ENCODE measurements around the gene PAX8.

Gene PAX8

GRCh38 chr2:113233593-113234550 lies 44.8 kb downstream of the PAX8 start:
- Histone ChIP-seq H3K27ac (ENCODE audit: low read depth, low read length) (no peak overlapping the region), H3K9me2 (replicated peaks; ENCODE audit: control insufficient read depth, low read length) (no peaks in the 10 kb centered on the region), H3K4me3 (ENCODE audit: low read length) (no peak overlapping the region), H3K36me3 (ENCODE audit: control insufficient read depth, low read length) (no peaks in the 10 kb centered on the region), H3K27me3 (ENCODE audit: control insufficient read depth, low read length) (no peaks in the 10 kb centered on the region), H4K20me1 (ENCODE audit: control insufficient read depth, insufficient read depth, low read depth, low read length) (no peaks in the 10 kb centered on the region), H3K79me2 (ENCODE audit: control insufficient read depth, low read length) (no peaks in the 10 kb centered on the region), H3F3A (ENCODE audit: control insufficient read depth, insufficient read depth) (no peaks in the 10 kb centered on the region), H3K9me3 (ENCODE audit: control insufficient read depth, insufficient read depth, low read length) (no peaks in the 10 kb centered on the region), H3K4me2 (ENCODE audit: low read length) (no peak overlapping the region), H3K4me1 (ENCODE audit: control insufficient read depth, low read length) (no peaks in the 10 kb centered on the region)
- no peak for TF ChIP-seq EZH2phosphoT487 (IDR thresholded peaks at IDR 0.05; ENCODE audit: borderline replicate concordance, low read length)
- TF ChIP-seq, protein P1, sequence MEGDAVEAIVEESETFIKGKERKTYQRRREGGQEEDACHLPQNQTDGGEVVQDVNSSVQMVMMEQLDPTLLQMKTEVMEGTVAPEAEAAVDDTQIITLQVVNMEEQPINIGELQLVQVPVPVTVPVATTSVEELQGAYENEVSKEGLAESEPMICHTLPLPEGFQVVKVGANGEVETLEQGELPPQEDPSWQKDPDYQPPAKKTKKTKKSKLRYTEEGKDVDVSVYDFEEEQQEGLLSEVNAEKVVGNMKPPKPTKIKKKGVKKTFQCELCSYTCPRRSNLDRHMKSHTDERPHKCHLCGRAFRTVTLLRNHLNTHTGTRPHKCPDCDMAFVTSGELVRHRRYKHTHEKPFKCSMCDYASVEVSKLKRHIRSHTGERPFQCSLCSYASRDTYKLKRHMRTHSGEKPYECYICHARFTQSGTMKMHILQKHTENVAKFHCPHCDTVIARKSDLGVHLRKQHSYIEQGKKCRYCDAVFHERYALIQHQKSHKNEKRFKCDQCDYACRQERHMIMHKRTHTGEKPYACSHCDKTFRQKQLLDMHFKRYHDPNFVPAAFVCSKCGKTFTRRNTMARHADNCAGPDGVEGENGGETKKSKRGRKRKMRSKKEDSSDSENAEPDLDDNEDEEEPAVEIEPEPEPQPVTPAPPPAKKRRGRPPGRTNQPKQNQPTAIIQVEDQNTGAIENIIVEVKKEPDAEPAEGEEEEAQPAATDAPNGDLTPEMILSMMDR (IDR thresholded peaks at IDR 0.05; ENCODE audit: low read depth, low read length, poor library complexity, severe bottlenecking): no peak

DNA sequence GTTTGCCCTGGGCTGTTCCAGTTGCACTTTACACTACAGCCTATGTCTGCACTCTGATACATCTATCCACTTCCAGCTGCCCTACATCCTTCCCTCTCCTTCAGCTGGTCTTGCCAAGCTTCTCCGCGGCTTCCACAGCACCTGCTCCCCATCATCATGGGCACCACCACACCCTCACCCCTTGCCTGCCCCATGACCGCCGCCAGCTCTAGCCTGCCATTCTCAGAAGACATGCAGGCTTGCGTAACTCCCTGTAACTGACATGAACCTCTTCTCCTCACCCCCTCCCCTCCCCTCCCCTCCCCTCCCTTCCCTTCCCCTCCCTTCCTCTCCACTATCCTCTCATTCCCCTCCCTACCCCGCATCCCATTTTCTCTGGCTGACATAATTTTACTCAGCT lies 46.0 kb downstream of the PAX8 start:
- Histone ChIP-seq H3K27ac (ENCODE audit: low read depth, low read length) (no peak overlapping the region), H3K4me3 (ENCODE audit: low read length) (no peak overlapping the region), H4K20me1 (ENCODE audit: control insufficient read depth, insufficient read depth, low read depth, low read length) (no peaks in the 10 kb centered on the region), H3K36me3 (ENCODE audit: control insufficient read depth, low read length) (no peaks in the 10 kb centered on the region), H3K4me1 (ENCODE audit: control insufficient read depth, low read length) (no peaks in the 10 kb centered on the region), H3K27me3 (ENCODE audit: control insufficient read depth, low read length) (no peaks in the 10 kb centered on the region), H3F3A (ENCODE audit: control insufficient read depth, insufficient read depth) (no peaks in the 10 kb centered on the region), H3K79me2 (ENCODE audit: control insufficient read depth, low read length) (no peaks in the 10 kb centered on the region), H3K9me2 (replicated peaks; ENCODE audit: control insufficient read depth, low read length) (no peaks in the 10 kb centered on the region), H3K9me3 (ENCODE audit: control insufficient read depth, insufficient read depth, low read length) (no peaks in the 10 kb centered on the region), H3K4me2 (ENCODE audit: low read length) (no peak overlapping the region)
- no peak for TF ChIP-seq EZH2phosphoT487 (IDR thresholded peaks at IDR 0.05; ENCODE audit: borderline replicate concordance, low read length)
- TF ChIP-seq, protein P1 (IDR thresholded peaks at IDR 0.05; ENCODE audit: low read depth, low read length, poor library complexity, severe bottlenecking): no peak

GRCh38 chr2:113232123-113232522 lies 46.6 kb downstream of the PAX8 start:
- Histone ChIP-seq H3K4me1 (ENCODE audit: control insufficient read depth, low read length) (no peaks in the 10 kb centered on the region), H3K9me2 (replicated peaks; ENCODE audit: control insufficient read depth, low read length) (no peaks in the 10 kb centered on the region), H3K79me2 (ENCODE audit: control insufficient read depth, low read length) (no peaks in the 10 kb centered on the region), H3F3A (ENCODE audit: control insufficient read depth, insufficient read depth) (no peaks in the 10 kb centered on the region), H3K4me2 (ENCODE audit: low read length) (no peak overlapping the region), H4K20me1 (ENCODE audit: control insufficient read depth, insufficient read depth, low read depth, low read length) (no peaks in the 10 kb centered on the region), H3K9me3 (ENCODE audit: control insufficient read depth, insufficient read depth, low read length) (no peaks in the 10 kb centered on the region), H3K36me3 (ENCODE audit: control insufficient read depth, low read length) (no peaks in the 10 kb centered on the region), H3K27me3 (ENCODE audit: control insufficient read depth, low read length) (no peaks in the 10 kb centered on the region), H3K4me3 (ENCODE audit: low read length) (no peak overlapping the region), H3K27ac (ENCODE audit: low read depth, low read length) (no peak overlapping the region)
- TF ChIP-seq, protein P1 (IDR thresholded peaks at IDR 0.05; ENCODE audit: low read depth, low read length, poor library complexity, severe bottlenecking): no peak
- no peak for TF ChIP-seq EZH2phosphoT487 (IDR thresholded peaks at IDR 0.05; ENCODE audit: borderline replicate concordance, low read length)
